CD4-positive, alpha-beta T cell treated with Interleukin-15 for 1 hour (primary cell): ENCODE measurements around the gene SLC16A10.
"Not testable (repeated sequence)": the region's sequence is repeated elsewhere in the genome, so short reads cannot be mapped to it uniquely, and the experiment has no call there.

Experiments used
- DNase-seq: peaks from one replicate; pipeline ENCODE4 v3.0.0-alpha.2; 2020

Gene SLC16A10

GRCh38 chr6:111087871-111088667 lies 766 bp downstream of the SLC16A10 start:
- DNase-seq = peak; percentile 51

GRCh38 chr6:111088668-111089003 lies 1.3 kb downstream of the SLC16A10 start:
- no peak for DNase-seq

GRCh38 chr6:111090766-111091165 lies 3.5 kb downstream of the SLC16A10 start:
- DNase-seq = no peak

DNA sequence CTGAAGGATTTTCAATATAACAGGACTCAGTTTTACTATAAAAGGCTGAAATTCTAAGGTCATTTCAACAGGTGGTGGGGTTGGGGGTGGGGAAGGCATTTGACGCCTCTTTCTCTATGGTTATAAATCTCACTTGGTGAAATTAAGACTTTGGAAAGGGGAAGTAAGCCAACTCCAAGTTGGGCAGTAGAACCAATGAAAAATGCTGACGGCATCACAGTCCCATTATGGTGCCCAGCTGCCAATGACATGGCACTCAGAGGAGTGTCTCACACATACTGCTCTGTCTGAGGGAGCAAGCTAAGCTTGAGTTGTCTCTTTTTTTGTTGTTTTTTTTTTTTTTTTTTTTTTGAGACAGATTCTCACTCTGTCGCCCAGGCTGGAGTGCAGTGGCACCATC lies 4.7 kb downstream of the SLC16A10 start:
- DNase-seq = no peak

GRCh38 chr6:111095488-111095887 lies 8.2 kb downstream of the SLC16A10 start:
- DNase-seq = not testable (repeated sequence)

- peak; percentile 49 for DNase-seq
These were observed 8.9 kb downstream of the SLC16A10 start for GRCh38 chr6:111096246-111096645.

DNA sequence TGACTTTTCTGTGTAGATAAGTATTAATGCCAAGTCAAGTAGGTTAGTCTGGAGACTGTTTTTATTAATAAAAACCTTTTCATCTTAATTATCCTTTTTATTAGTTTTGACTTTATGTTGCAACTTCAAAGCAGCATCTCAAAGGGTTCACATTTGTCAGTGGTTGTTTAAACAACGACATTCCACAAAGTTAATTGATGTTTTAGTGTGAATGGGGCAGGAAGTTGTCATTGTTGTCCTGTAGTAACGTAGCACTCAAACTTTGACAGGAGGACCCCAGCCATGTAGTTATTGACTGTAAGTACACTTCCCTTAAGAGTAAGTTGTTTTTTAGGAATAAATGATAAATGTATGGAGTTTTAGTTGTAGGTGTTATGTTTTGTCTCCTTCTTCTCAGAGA lies 11.3 kb downstream of the SLC16A10 start:
- no peak for DNase-seq

GRCh38 chr6:111101987-111102386 lies 14.7 kb downstream of the SLC16A10 start:
- no peak for DNase-seq

DNA sequence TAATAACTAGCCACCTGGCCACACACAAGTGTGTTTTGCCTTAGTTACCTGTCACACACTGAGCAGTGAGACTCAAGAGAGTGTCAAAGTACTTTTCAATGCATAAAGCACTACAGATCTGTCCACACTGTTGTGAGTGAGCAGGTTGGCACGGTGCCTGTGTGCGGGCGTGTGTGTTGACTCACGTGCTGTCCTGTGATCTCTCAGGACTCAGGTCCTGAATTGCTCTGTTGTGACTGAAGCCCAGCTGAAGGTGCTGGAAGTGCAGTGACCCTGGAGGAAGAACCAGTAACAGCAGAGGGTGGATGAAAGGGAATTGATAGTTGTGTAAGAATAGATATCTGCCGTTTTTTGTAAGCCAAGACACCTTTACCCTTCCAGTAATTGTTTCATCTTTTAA lies 18.3 kb downstream of the SLC16A10 start:
- no peak for DNase-seq

- DNase-seq = no peak
These were observed 20.3 kb downstream of the SLC16A10 start for GRCh38 chr6:111107589-111107988.

DNA sequence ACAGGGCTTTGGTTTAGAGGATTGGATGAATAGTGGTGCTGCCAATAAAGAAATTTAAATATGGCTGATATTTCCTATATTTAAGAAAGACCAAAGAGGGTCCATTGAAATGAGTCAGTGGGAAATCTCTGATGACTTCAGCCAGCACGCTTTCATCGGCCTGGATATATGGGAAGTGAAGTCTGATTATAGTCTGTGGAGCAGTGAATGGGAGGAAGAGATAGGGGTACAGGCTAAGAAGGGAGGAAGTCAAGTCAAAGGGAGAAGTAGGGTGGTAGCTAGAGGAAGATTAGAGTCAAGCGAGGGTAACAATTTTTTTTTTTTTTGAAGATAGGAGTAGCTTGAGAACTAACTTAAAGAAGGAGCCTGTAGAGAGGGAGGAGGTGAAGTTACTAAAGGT lies 22.7 kb downstream of the SLC16A10 start:
- no peak for DNase-seq

- peak; percentile 40 for DNase-seq
These were observed 26.2 kb downstream of the SLC16A10 start for GRCh38 chr6:111113336-111114086.

DNA sequence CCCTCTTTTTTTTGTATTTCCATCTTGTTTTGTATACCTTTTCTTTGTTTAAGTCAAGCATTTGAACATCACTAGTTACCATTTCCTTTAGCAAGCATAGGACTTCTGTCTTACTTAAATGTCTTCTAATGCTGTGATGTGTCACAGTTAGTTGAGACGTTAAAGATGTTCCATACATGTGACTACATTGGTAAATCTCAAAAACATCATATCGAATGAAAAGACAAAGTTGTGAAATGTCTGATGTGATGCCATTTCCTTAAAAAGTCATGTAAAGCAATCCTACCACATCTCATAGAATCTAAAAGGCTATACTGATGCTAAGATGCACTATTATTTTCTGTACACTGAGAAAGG lies 26.8 kb downstream of the SLC16A10 start:
- no peak for DNase-seq

DNA sequence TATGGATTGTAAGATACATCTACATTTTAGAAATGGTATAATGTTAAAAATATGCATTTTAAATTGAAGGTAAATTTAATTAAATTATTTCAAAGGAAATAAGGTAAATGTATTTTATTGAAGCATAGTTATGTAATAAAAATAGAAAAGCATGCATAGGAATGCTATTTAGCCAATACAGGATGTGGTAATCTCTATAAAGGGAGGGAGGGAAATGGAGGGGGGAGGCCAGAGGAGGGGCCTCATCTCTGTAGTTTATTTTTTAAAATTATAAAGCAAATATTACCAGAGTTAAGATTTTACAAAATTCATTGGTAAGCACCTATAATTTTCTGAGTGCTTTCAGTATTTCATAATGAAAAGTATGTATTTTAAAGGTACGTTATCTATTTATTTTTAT lies 27.2 kb downstream of the SLC16A10 start:
- no peak for DNase-seq

- DNase-seq = no peak
These were observed 31.5 kb downstream of the SLC16A10 start for GRCh38 chr6:111118826-111119225.

- DNase-seq = no peak
These were observed 32.4 kb downstream of the SLC16A10 start for GRCh38 chr6:111119571-111120329.

- no peak for DNase-seq
These were observed 34.6 kb downstream of the SLC16A10 start for GRCh38 chr6:111121789-111122350.

GRCh38 chr6:111122458-111123286 lies 35.4 kb downstream of the SLC16A10 start:
- DNase-seq = no peak

- DNase-seq = no peak
These were observed 37.1 kb downstream of the SLC16A10 start for GRCh38 chr6:111124406-111124805.

- no peak for DNase-seq
These were observed 41.7 kb downstream of the SLC16A10 start for GRCh38 chr6:111129013-111129412.

DNA sequence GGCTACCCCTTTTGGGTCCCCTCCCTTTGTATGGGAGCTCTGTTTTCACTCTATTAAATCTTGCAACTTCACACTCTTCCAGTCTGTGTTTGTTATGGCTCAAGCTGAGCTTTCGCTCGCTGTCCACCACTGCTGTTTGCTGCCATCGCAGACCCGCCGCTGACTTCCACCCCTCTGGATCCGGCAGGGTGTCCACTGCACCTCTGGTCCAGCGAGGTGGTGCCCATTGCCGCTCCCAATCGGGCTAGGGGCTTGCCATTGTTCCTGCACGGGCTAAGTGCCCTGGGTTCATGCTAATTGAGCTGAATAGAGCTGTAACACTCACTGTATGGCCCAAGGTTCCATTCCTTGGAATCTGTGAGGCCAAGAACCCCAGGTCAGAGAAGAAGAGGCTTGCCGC lies 43.7 kb downstream of the SLC16A10 start:
- DNase-seq = not testable (repeated sequence)

- DNase-seq = not testable (repeated sequence)
These were observed 45.4 kb downstream of the SLC16A10 start for GRCh38 chr6:111132669-111133068.
